ENCODE measurements around the gene ZNF507. TPM values are rescaled to one million over a fixed set of nuclear protein-coding genes. Genes with fewer than 3 reads are reported as not detected.

Gene ZNF507
- total RNA-seq, 1 experiment from 2014 or later = 31.1 TPM

DNA sequence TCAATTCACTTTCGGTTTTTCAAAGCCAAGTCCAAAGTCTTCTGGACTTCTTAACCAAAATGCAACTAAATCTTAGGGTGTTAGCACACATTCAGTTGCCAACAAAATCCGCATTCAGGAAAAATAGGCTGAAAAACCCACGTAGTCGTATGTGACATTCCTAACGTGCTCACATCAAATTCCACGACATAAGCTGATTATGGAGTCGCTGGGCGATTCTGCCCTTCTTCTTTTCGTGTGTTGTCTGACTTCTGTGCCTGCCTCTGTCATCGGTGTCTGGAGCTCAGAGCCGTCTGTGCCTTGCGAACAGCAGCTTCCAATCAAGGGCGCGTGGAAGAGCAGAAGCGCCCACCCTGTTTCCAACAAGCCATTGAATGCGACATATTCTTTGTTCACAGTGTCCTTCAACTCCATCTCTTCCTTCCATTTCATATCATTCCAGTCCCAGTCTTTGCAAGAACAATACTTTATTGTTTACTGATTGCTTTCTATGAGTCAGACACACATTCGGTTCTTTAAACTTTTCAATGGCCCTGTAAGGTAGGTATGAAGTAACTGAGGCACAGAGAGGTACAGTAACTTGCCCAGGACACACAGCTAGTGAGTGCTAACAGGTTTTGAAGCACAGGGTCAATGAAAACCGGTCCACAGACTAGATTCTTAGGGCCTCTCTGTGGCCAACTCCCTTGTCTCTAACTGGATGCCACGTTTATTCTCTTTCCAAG, 8.2 kb upstream of the ZNF507 start:
- Histone ChIP-seq H2BK5ac (ENCODE audit: insufficient read length, low read length) (no peak overlapping the region), H4K91ac (ENCODE audit: insufficient read length, low read depth, low read length) (no peak overlapping the region), H3K9me3 (ENCODE audit: control insufficient read depth, low read depth, low read length) (no peaks in the 10 kb centered on the region), H3K4ac (ENCODE audit: low read depth, low read length) (no peak overlapping the region), H2BK12ac (ENCODE audit: insufficient read length, low read depth, low read length) (no peak overlapping the region), H3K56ac (ENCODE audit: insufficient read length, low read depth, low read length) (no peak overlapping the region), H2AFZ (ENCODE audit: low read length) (no peak overlapping the region), H3K4me2 (ENCODE audit: insufficient read depth, insufficient read length, low read length) (no peak overlapping the region), H4K20me1 (ENCODE audit: control insufficient read depth, insufficient read depth, insufficient read length) (no peaks in the 10 kb centered on the region), H3K14ac (ENCODE audit: insufficient read depth, low read length) (no peak overlapping the region), H3K79me1 (ENCODE audit: insufficient read depth, low read depth, low read length, poor library complexity, severe bottlenecking) (no peaks in the 10 kb centered on the region), H3K18ac (ENCODE audit: insufficient read length, low read depth, low read length) (no peak overlapping the region), H3K23ac (ENCODE audit: insufficient read length, low read depth, low read length) (no peak overlapping the region), H3K79me2 (ENCODE audit: insufficient read depth, low read length) (no peaks in the 10 kb centered on the region), H3T11ph (ENCODE audit: low read length) (no peak overlapping the region), H3K27ac (ENCODE audit: insufficient read length, low read depth, low read length) (no peak overlapping the region), H2BK20ac (ENCODE audit: low read depth, low read length, poor library complexity, severe bottlenecking) (no peak overlapping the region), H3K9ac (ENCODE audit: extremely low read depth, insufficient read length, low read length) (no peak overlapping the region), H2AK5ac (ENCODE audit: insufficient read length, low read length) (no peak overlapping the region), H2BK15ac (ENCODE audit: low read depth, low read length) (no peak overlapping the region), H4K8ac (replicated peaks; ENCODE audit: insufficient read length, low read depth, low read length) (no peak overlapping the region), H4K5ac (ENCODE audit: insufficient read length, low read depth, low read length) (no peak overlapping the region), H3K4me1 (ENCODE audit: insufficient read depth, low read length) (no peaks in the 10 kb centered on the region), H2BK120ac (ENCODE audit: low read depth, low read length, poor library complexity, severe bottlenecking) (no peak overlapping the region), H3K27me3 (ENCODE audit: insufficient read depth, low read length) (no peaks in the 10 kb centered on the region), H3K23me2 (ENCODE audit: insufficient read length, low read depth, low read length, poor library complexity, severe bottlenecking) (no peaks in the 10 kb centered on the region)
- Mint-ChIP-seq H3K4me3 (no peak overlapping the region), H3K36me3 (ENCODE audit: insufficient read depth in 1 of 3, low read depth in 3 of 3) (no peaks in the 10 kb centered on the region), H3K4me1 (peaks cover 10 to 12% of the 10 kb centered on the region in 2 experiments), H3K9me3 (no peaks in the 10 kb centered on the region), H3K27ac (peak overlapping the region in 2 of 3 experiments; percentile 1 to 85; a peak in 1 of 7 replicates), H3K27me3 (ENCODE audit: low read depth) (peaks cover 4% of the 10 kb centered on the region; the same call in 1 of the 2 replicates)
- DNase-seq = no peak
- no CpG with 5 or more reads among the region's 19 CpGs for WGBS (ENCODE audit: extremely low coverage, insufficient read length, low lambda C conversion rate)
- TF ChIP-seq, protein P1, sequence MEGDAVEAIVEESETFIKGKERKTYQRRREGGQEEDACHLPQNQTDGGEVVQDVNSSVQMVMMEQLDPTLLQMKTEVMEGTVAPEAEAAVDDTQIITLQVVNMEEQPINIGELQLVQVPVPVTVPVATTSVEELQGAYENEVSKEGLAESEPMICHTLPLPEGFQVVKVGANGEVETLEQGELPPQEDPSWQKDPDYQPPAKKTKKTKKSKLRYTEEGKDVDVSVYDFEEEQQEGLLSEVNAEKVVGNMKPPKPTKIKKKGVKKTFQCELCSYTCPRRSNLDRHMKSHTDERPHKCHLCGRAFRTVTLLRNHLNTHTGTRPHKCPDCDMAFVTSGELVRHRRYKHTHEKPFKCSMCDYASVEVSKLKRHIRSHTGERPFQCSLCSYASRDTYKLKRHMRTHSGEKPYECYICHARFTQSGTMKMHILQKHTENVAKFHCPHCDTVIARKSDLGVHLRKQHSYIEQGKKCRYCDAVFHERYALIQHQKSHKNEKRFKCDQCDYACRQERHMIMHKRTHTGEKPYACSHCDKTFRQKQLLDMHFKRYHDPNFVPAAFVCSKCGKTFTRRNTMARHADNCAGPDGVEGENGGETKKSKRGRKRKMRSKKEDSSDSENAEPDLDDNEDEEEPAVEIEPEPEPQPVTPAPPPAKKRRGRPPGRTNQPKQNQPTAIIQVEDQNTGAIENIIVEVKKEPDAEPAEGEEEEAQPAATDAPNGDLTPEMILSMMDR (conservative IDR thresholded peaks at IDR 0.05) = no peak

Data from H9 (cell line).